GOT3 (cell line): ENCODE results near the gene DTD1.

Source experiments
- DNase-seq: peaks from one replicate; lab custom pipeline; 2025; ENCODE audit warnings: mixed read lengths; lab: John Stamatoyannopoulos, UW

The DTD1 gene

GRCh38 chr20:18663932-18664331, 76.1 kb downstream of the DTD1 start:
- no peak for DNase-seq

GRCh38 chr20:18665135-18665534, 77.3 kb downstream of the DTD1 start:
- DNase-seq: no peak

GRCh38 chr20:18666803-18667415, 79.1 kb downstream of the DTD1 start:
- no peak for DNase-seq

- no peak for DNase-seq
Measured at GRCh38 chr20:18669241-18670019, 81.6 kb downstream of the DTD1 start.

GRCh38 chr20:18671203-18671710, 83.4 kb downstream of the DTD1 start:
- no peak for DNase-seq

- DNase-seq: no peak
Measured at GRCh38 chr20:18672834-18673233, 85.0 kb downstream of the DTD1 start.

- no peak for DNase-seq
Measured at GRCh38 chr20:18676396-18676795, 88.5 kb downstream of the DTD1 start.

- DNase-seq: no peak
Measured at GRCh38 chr20:18677126-18677525, 89.3 kb downstream of the DTD1 start.

- no peak for DNase-seq
Measured at GRCh38 chr20:18678549-18679419, 90.9 kb downstream of the DTD1 start.

- no peak for DNase-seq
Measured at GRCh38 chr20:18683839-18684238, 96.0 kb downstream of the DTD1 start.

GRCh38 chr20:18684775-18685174, 96.9 kb downstream of the DTD1 start:
- no peak for DNase-seq

GRCh38 chr20:18685406-18685805, 97.6 kb downstream of the DTD1 start:
- DNase-seq: no peak

GRCh38 chr20:18686696-18687095, 98.8 kb downstream of the DTD1 start:
- DNase-seq: no peak

GRCh38 chr20:18688676-18689075, 100.8 kb downstream of the DTD1 start:
- no peak for DNase-seq

GRCh38 chr20:18689557-18689956, 101.7 kb downstream of the DTD1 start:
- no peak for DNase-seq

- no peak for DNase-seq
Measured at GRCh38 chr20:18692447-18692846, 104.6 kb downstream of the DTD1 start.

GRCh38 chr20:18694071-18694470, 106.2 kb downstream of the DTD1 start:
- no peak for DNase-seq

GRCh38 chr20:18695175-18695574, 107.3 kb downstream of the DTD1 start:
- DNase-seq: no peak

- no peak for DNase-seq
Measured at GRCh38 chr20:18698735-18699380, 111.0 kb downstream of the DTD1 start.

- DNase-seq: no peak
Measured at GRCh38 chr20:18701969-18702368, 114.1 kb downstream of the DTD1 start.

- DNase-seq: no peak
Measured at GRCh38 chr20:18702736-18703135, 114.9 kb downstream of the DTD1 start.

- no peak for DNase-seq
Measured at GRCh38 chr20:18705490-18705889, 117.6 kb downstream of the DTD1 start.
